Large intestine (tissue), 3 donors: Measurements from ENCODE around the gene STX8. TPM values are rescaled to one million over a fixed set of nuclear protein-coding genes. Genes with fewer than 3 reads are reported as not detected.

Experiments used
- DNase-seq, 2 donors: peaks; one replicate each; pipeline versions ENCODE4 v3.0.0 to v3.0.0-alpha.2; 2013
- H3K27ac ChIP-seq: one replicate; pipeline ENCODE4 v1.5.1; 2013; ENCODE audit warnings: low read length
- H3K27me3 ChIP-seq: 2 replicates; pipeline ENCODE4 v1.6.1; 2013; ENCODE audit warnings: low read length; ENCODE audit not compliant: control insufficient read depth, insufficient read depth
- H3K36me3 ChIP-seq: 2 replicates; pipeline ENCODE4 v1.6.1; 2013; ENCODE audit warnings: low read length; ENCODE audit not compliant: control insufficient read depth, insufficient read depth
- H3K4me1 ChIP-seq: one replicate; pipeline ENCODE4 v1.6.1; 2013; ENCODE audit warnings: low read length; ENCODE audit not compliant: control insufficient read depth, insufficient read depth
- H3K4me3 ChIP-seq: one replicate; pipeline ENCODE4 v1.5.1; 2013; ENCODE audit warnings: low read length
- H3K9me3 ChIP-seq: one replicate; pipeline ENCODE4 v1.6.1; 2013; ENCODE audit warnings: mild to moderate bottlenecking, low read depth, low read length, moderate library complexity; ENCODE audit not compliant: control insufficient read depth
- WGBS: methylation state at CpG from one replicate; pipeline ENCODE4 v1.1.5; 2013; ENCODE audit warnings: low lambda C conversion rate; ENCODE audit not compliant: insufficient coverage; 5-methylcytosine and 5-hydroxymethylcytosine counted together
- polyA plus RNA-seq: library from polyadenylated mRNA; unstranded; fragments of 120-200 nt; gene quantifications from one replicate; pipeline ENCODE4 v1.2.1, GENCODE V29; 2013

The STX8 gene
- polyA plus RNA-seq, 1 donor: 53.6 TPM

DNA sequence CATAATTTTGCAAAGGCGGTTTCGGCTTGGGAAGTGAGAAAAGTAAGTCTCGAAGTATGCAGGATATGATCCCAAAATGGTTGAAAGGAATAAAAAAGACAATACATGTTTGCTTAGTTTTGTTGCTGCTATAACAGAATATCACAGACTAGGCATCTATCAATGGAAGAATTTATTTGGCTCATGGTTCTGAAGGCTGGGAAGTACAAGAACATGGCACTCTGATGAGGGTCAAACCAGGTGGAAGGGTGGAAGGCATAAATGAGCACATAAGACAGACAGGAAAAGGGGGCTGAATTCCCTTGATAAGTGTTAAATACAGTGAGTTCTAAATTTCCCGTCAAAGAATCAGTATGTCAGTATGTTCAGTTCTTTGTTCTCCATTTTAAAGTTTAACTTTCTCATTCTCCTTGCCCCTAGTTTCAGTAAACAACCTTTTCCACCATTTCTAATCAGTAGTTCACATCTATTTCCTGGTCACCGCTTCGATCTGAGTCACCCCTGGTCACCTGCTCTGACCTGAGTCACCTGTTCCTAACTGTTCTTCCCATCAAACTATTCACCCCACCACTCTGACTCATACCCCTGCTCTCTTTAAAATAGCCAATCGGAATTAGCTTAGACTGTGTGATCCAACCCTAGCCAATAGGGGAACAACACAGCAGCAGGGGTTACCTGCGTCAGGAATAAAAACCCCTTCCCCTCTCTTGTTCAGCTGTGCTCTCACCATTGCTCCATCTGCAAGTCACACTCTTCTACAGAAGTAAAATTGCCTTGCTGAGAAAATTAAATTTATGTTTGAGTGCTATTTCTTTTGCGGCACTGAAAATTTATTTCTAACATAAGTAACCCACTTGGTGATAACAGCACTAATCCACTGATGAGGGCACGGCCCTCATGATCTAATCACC, 240.8 kb downstream of the STX8 start:
- 81% methylated on average over 3 of the region's 10 CpGs for WGBS

GRCh38 chr17:9332132-9332494, 243.5 kb downstream of the STX8 start:
- Histone ChIP-seq H3K4me3 (no peak overlapping the region), H3K27me3 (no peaks in the 10 kb centered on the region), H3K36me3 (no peaks in the 10 kb centered on the region), H3K9me3 (peaks cover 6% of the 10 kb centered on the region), H3K4me1 (no peaks in the 10 kb centered on the region), H3K27ac (no peak overlapping the region)
- no CpG with 5 or more reads among the region's 6 CpGs for WGBS
- no peak for DNase-seq

More for the DNA sequence above, 240.8 kb downstream of the STX8 start:
- H3K4me3 ChIP-seq: no peak overlapping the region
- H3K27me3 ChIP-seq: no peaks in the 10 kb centered on the region
- no peak overlapping the region for H3K27ac ChIP-seq
- no peak for DNase-seq
- H3K9me3 ChIP-seq: peaks cover 6% of the 10 kb centered on the region
- H3K36me3 ChIP-seq: no peaks in the 10 kb centered on the region
- no peaks in the 10 kb centered on the region for H3K4me1 ChIP-seq

- no peaks in the 10 kb centered on the region for H3K36me3 ChIP-seq
- 43% methylated on average over 2 of the region's 16 CpGs for WGBS
These were observed 244.1 kb downstream of the STX8 start for GRCh38 chr17:9331279-9332131.

DNA sequence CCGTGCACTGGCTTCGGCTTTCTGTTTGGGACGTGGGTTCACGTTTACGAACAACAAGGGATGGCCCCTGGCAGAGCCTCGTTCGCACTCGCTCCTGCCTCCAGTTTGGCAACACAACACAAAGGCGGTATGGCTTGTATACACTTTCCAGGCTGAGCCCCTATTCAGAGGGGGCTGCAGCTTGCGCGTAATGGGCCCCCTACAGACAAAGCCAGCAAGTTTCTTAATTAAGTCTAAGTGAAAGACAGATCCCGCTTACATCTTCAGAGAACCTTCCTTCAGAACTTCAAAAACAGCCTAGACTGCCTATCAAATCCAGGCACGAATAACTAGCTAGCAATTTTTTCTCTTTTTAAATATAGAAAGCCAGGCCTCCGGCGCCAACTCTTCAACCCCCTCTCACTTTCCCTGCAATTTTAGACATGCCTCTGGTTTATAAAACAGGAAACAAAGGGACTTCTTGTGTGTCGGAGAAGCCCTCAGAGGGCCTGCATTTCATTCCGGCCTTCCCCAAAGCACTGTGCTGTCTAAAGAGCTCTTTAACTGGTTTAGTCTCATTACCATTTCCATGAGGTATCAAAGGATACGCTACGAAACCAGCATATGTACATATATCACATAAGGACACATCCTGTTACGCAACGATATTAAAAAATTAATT, 244.9 kb downstream of the STX8 start:
- Histone ChIP-seq H3K27ac (no peak overlapping the region), H3K4me1 (no peaks in the 10 kb centered on the region)
- WGBS: no CpG with 5 or more reads among the region's 21 CpGs

More at GRCh38 chr17:9331279-9332131, 244.1 kb downstream of the STX8 start:
- no peaks in the 10 kb centered on the region for H3K27me3 ChIP-seq
- peaks cover 6% of the 10 kb centered on the region for H3K9me3 ChIP-seq
- H3K4me3 ChIP-seq: no peak overlapping the region
- H3K4me1 ChIP-seq: no peaks in the 10 kb centered on the region
- DNase-seq: no peak
- no peak overlapping the region for H3K27ac ChIP-seq

GRCh38 chr17:9330141-9330540, 245.5 kb downstream of the STX8 start:
- Histone ChIP-seq H3K4me1 (no peaks in the 10 kb centered on the region), H3K4me3 (no peak overlapping the region), H3K27me3 (no peaks in the 10 kb centered on the region), H3K9me3 (peaks cover 6% of the 10 kb centered on the region), H3K27ac (no peak overlapping the region), H3K36me3 (no peaks in the 10 kb centered on the region)
- no peak for DNase-seq
- no CpG with 5 or more reads among the region's 5 CpGs for WGBS

More for the DNA sequence above, 244.9 kb downstream of the STX8 start:
- Histone ChIP-seq H3K27me3 (no peaks in the 10 kb centered on the region), H3K9me3 (peaks cover 6% of the 10 kb centered on the region), H3K4me3 (no peak overlapping the region), H3K36me3 (no peaks in the 10 kb centered on the region)
- no peak for DNase-seq

DNA sequence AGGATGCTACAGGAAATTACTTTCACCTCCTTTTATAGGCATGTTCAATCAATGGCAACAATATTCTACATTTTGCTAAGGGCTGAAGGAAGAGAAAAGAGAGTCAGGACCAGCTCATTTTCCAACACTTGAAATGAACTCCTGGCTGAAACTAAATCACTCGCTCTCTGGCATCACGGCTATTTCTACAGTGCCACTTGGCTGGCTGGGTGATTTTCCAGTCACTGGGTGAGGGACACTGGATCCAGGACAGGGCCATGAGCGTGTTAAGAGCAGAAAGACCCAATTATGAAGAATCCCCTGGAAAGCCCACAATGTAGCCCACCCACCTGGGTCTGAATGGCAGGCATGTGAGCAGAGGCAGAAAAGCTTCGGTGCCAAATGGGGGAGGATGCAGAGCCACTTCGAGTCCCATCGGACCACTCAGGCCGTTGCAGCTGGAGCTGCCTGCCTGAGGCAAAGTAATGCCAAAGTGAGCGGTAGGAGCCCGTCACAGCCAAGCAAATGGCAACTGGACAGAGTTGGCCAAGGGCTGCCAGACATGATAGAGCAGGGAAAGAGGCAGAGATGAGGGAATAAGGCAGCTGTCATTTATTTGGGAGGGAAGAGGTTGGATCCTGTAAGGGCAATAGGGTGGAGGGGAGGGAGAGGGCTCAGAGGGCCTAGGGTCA, 246.2 kb downstream of the STX8 start:
- DNase-seq: no peak
- peaks cover 1% of the 10 kb centered on the region for H3K9me3 ChIP-seq
- no peaks in the 10 kb centered on the region for H3K4me1 ChIP-seq
- H3K27me3 ChIP-seq: no peaks in the 10 kb centered on the region
- no peaks in the 10 kb centered on the region for H3K36me3 ChIP-seq
- H3K27ac ChIP-seq: no peak overlapping the region
- 100% methylated on average over 2 of the region's 9 CpGs for WGBS
- no peak overlapping the region for H3K4me3 ChIP-seq

DNA sequence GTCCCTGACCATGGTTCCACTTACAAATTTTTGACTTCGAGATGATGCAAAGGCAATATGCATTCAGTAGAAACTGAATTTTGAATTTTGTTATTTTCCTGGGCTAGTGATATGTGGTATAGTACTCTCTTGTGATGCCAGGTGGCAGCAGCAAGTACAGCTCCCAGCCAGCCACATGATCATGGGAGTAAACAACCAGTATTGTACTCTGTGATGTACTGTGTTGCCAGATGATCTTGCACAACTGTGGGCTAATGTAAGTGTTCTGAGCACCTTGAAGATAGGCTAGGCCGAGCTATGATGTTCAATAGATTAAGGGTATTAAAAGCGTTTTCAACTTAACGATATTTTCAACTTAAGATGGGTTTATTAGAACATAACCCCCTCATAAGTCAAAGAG, 250.8 kb downstream of the STX8 start:
- H3K4me3 ChIP-seq: no peak overlapping the region
- H3K27ac ChIP-seq: no peak overlapping the region
- WGBS: no CpG with 5 or more reads among the region's 4 CpGs
- no peaks in the 10 kb centered on the region for H3K36me3 ChIP-seq
- DNase-seq: no peak
- no peaks in the 10 kb centered on the region for H3K4me1 ChIP-seq
- H3K9me3 ChIP-seq: no peaks in the 10 kb centered on the region
- H3K27me3 ChIP-seq: no peaks in the 10 kb centered on the region

DNA sequence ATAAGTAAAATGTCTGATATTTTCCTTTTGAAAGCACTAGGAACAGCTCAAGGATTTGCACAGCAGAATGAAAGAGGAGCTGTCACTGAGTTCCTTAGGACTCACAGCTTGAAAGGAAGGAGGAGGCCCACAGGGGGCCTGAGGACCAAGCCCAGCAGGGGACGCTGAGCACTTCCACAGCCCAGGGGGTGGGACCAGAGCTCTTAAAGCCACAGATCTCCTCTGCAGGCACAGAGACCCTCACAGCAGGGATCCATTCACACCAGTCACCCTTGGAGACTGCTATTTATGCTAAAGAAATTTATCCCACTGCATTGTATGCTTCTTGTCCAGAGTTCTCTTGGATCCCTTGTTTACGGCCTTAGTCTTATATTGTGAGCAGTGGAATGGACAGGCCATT, 253.3 kb downstream of the STX8 start:
- Histone ChIP-seq H3K36me3 (no peaks in the 10 kb centered on the region), H3K4me1 (no peaks in the 10 kb centered on the region), H3K27ac (no peak overlapping the region), H3K4me3 (no peak overlapping the region), H3K9me3 (no peaks in the 10 kb centered on the region), H3K27me3 (no peaks in the 10 kb centered on the region)
- no peak for DNase-seq
- no CpG with 5 or more reads among the region's 2 CpGs for WGBS

DNA sequence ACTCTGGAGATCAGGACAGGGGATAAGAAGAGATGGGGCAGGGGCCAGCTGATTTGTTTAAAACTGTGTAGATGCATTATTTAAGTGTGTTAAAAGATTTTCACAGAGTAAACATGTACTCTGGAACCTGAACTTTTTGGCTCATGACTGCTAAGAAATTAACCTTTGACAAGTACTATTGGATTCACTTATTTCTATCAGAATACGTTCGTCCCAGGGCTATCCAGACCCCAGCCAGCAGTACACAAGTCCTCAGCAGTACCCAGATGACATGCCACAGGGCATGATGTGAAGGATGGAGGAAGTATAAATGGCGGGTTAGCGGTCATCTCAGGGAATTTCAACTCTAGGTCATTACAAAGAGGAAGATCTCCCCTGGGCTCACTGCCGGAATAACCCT, 253.7 kb downstream of the STX8 start:
- H3K27ac ChIP-seq: no peak overlapping the region
- H3K9me3 ChIP-seq: no peaks in the 10 kb centered on the region
- 100% methylated on average over 1 of the region's 5 CpGs for WGBS
- H3K4me3 ChIP-seq: no peak overlapping the region
- no peaks in the 10 kb centered on the region for H3K27me3 ChIP-seq
- no peaks in the 10 kb centered on the region for H3K4me1 ChIP-seq
- no peaks in the 10 kb centered on the region for H3K36me3 ChIP-seq
- no peak for DNase-seq

DNA sequence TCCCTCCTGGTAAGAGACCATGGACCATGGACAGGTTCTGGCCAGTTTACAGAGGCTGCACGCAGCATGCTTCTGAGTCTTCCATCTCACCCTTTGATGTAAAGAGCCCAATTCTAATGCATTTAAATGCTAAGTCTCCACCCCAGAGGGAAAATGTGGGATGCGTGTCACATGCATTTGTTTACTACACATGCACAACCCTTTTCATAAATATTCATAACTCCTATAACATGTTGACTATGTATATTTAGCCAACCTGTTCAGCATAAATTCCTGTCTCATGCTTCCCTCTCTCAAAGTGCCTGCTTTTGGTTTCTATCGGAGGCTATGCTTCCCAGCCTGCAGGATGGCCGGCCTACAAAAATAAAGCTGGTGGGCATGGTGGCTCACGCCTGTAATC, 260.3 kb downstream of the STX8 start:
- no CpG with 5 or more reads among the region's 5 CpGs for WGBS
- no peak for DNase-seq
- Histone ChIP-seq H3K27me3 (no peaks in the 10 kb centered on the region), H3K4me1 (no peaks in the 10 kb centered on the region), H3K36me3 (no peaks in the 10 kb centered on the region), H3K27ac (no peak overlapping the region), H3K4me3 (no peak overlapping the region), H3K9me3 (no peaks in the 10 kb centered on the region)
